Right lobe of liver (tissue), 4 donors: ENCODE results near the gene HTR2B.

Experiments used
- CTCF ChIP-seq, 4 donors: fragments of 200-600 bp in 3 of 4; fragments of 450-650 bp in 1 of 4; IDR thresholded peaks; one replicate each; pipeline versions ENCODE4 v1.5.1 to v1.8.0; 2016 to 2022; ENCODE audit warnings: antibody characterized with exemption in 4 of 4, mild to moderate bottlenecking in 2 of 4
- POLR2A ChIP-seq: fragments of 450-650 bp; IDR thresholded peaks from one replicate; pipeline ENCODE4 v1.6.1; 2017; ENCODE audit warnings: antibody characterized with exemption, mild to moderate bottlenecking
- donor health status: DM: no; HTN: no; CAD: no.
- donor health status: DM: no; HTN: no; CAD: no.
- donor health status: DM: no; HTN: yes; CAD: no.

- TF ChIP-seq CTCF (IDR thresholded peaks at IDR 0.05) (no peak), POLR2A (no peak)
Measured at GRCh38 chr2:231146665-231147064, 21.8 kb upstream of the HTR2B start.
